ENCODE data around the gene AKR1E2. TPM values are rescaled to one million over a fixed set of nuclear protein-coding genes. Genes with fewer than 3 reads are reported as not detected.

The AKR1E2 gene
- total RNA-seq (10 to 100 TPM; 10.4 to 26.7 TPM), polyA plus RNA-seq (ENCODE audit: insufficient read length in 2 of 2) (1 to 10 TPM; 4.3 to 7.8 TPM)
- long read RNA-seq, donor 1 = 0 reads
- long read RNA-seq, donor 2 = 0 reads
- long read RNA-seq, donor 3 = 0 reads
- long read RNA-seq, donor 4 = 0 reads

- Histone ChIP-seq H3K4me1 (ENCODE audit: control insufficient read depth, insufficient read depth, low read length) (peaks cover 20% of the 10 kb centered on the region), H3K27me3 (ENCODE audit: control insufficient read depth, insufficient read depth, low read length) (peaks cover 7% of the 10 kb centered on the region), H3K36me3 (ENCODE audit: control insufficient read depth, insufficient read depth, low read length) (no peaks in the 10 kb centered on the region), H3K4me3 (ENCODE audit: low read depth, low read length) (peak within 1 kb of the TSS; percentile 22), H3K27ac (ENCODE audit: low read depth, low read length) (no peak within 1 kb of the TSS), H3K9me3 (ENCODE audit: control insufficient read depth, insufficient read depth, low read length) (no peaks in the 10 kb centered on the region)
- peak in 5 of 6 donors; percentile 53 to 99 (median 77) for DNase-seq (ENCODE audit: low read depth in 4 of 6, low spot score in 6 of 6)
- 12% methylated on average over 86 of the region's 87 CpGs for WGBS (ENCODE audit: insufficient coverage)
Measured at GRCh38 chr10:4825868-4826791, at the start of gene AKR1E2. Gene AKR1E2, plus strand, starts transcription at chr10:4826207. Its CDS starts 118 bp downstream, at chr10:4826325.

DNA sequence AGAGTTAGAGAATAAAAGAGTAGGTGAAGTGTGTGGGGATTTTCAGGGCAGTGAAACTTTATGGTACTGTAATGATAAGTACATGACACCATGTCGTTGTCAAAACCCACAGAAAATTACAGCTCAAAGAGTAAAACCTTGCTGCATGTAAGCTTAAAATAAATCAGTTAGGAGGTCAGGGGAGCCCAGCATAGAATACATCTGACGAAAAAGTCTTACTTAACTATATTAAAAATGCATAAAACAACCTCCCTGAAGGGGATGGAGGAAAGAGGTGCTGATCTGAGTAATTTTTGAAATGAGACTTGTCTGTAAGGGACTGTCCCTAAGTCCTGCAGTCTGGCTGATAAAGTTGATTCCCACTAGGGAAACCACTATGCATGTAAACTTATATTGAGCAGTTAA lies 49.8 kb upstream of the AKR1E2 start:
- no peaks in the 10 kb centered on the region for H3K27me3 ChIP-seq (ENCODE audit: control insufficient read depth, insufficient read depth, low read length)
- no peak for DNase-seq (ENCODE audit: low read depth in 4 of 6, low spot score in 6 of 6)
- no peak overlapping the region for H3K4me3 ChIP-seq (ENCODE audit: low read depth, low read length)
- H3K27ac ChIP-seq (ENCODE audit: low read depth, low read length) = no peak overlapping the region
- no CpG with 5 or more reads among the region's 2 CpGs for WGBS (ENCODE audit: insufficient coverage)
- no peaks in the 10 kb centered on the region for H3K9me3 ChIP-seq (ENCODE audit: control insufficient read depth, insufficient read depth, low read length)
- no peaks in the 10 kb centered on the region for H3K4me1 ChIP-seq (ENCODE audit: control insufficient read depth, insufficient read depth, low read length)
- H3K36me3 ChIP-seq (ENCODE audit: control insufficient read depth, insufficient read depth, low read length) = no peaks in the 10 kb centered on the region

DNA sequence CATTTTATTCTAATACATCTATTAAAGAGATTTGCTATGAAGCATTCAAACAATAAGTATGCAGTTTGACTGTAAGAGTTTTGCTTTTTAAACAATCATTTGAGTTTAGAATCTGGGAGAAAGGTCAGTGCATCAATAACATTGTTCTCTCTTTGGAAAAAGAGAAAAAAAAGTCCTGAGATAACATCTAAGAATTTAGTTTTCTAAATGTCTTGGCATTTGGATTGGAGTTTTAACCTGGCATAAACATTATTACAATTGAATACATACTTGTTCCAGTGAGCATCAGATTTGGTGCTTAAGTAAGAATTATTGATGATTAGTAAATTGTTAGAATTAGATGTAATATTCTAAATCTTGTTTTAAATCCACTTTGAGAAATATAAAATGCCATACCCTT lies 47.2 kb upstream of the AKR1E2 start:
- Histone ChIP-seq H3K36me3 (ENCODE audit: control insufficient read depth, insufficient read depth, low read length) (no peaks in the 10 kb centered on the region), H3K4me1 (ENCODE audit: control insufficient read depth, insufficient read depth, low read length) (no peaks in the 10 kb centered on the region), H3K4me3 (ENCODE audit: low read depth, low read length) (no peak overlapping the region), H3K27me3 (ENCODE audit: control insufficient read depth, insufficient read depth, low read length) (peaks cover 2% of the 10 kb centered on the region), H3K27ac (ENCODE audit: low read depth, low read length) (no peak overlapping the region), H3K9me3 (ENCODE audit: control insufficient read depth, insufficient read depth, low read length) (no peaks in the 10 kb centered on the region)
- DNase-seq (ENCODE audit: low read depth in 4 of 6, low spot score in 6 of 6) = no peak

- H3K27ac ChIP-seq (ENCODE audit: low read depth, low read length) = no peak overlapping the region
- no peak overlapping the region for H3K4me3 ChIP-seq (ENCODE audit: low read depth, low read length)
- peaks cover 2% of the 10 kb centered on the region for H3K27me3 ChIP-seq (ENCODE audit: control insufficient read depth, insufficient read depth, low read length)
- H3K36me3 ChIP-seq (ENCODE audit: control insufficient read depth, insufficient read depth, low read length) = no peaks in the 10 kb centered on the region
- WGBS (ENCODE audit: insufficient coverage) = no CpG with 5 or more reads among the region's 2 CpGs
- H3K9me3 ChIP-seq (ENCODE audit: control insufficient read depth, insufficient read depth, low read length) = no peaks in the 10 kb centered on the region
- no peaks in the 10 kb centered on the region for H3K4me1 ChIP-seq (ENCODE audit: control insufficient read depth, insufficient read depth, low read length)
- DNase-seq (ENCODE audit: low read depth in 4 of 6, low spot score in 6 of 6) = peak in 1 of 6 donors; percentile 25
Measured at GRCh38 chr10:4780091-4780490, 45.9 kb upstream of the AKR1E2 start.

DNA sequence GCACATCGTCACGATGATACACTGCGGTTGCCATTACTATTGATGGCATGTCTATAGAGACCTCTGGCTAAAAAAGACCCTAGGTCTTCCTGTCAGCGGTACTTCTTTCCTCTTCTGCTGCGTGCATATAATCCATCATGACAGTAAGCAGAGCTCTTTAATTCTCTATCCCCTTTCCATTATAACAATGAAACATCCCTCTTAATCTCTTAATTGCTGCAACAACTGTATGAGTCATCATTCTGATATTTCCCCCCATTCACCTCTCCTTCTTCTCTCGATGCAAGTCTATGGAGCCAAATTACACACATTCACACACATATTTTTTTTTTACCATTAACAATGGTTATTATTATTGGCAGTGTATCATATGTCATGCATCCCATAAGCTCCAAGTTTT lies 45.2 kb upstream of the AKR1E2 start:
- DNase-seq (ENCODE audit: low read depth in 4 of 6, low spot score in 6 of 6) = no peak

DNA sequence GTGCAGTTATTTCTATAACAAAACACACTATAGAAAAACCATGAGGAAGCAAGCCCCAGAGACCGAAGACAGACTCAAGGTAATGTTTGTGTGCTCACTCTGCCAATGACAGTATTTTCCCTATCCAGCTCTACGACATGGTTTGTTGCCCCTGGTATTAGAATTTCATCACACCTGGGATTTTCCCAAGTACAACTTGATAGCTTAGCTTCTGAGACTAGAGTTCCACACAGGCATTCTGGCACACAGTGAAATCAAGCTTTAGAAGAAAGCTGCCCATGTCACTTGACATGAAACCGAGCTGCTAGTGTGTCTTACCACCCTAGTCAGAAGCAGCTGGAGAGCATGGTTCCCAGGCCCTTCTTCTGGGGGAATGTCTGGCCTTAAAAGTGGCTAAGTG lies 44.1 kb upstream of the AKR1E2 start:
- 63% methylated on average over 3 of the region's 3 CpGs for WGBS (ENCODE audit: insufficient coverage)
- Histone ChIP-seq H3K9me3 (ENCODE audit: control insufficient read depth, insufficient read depth, low read length) (no peaks in the 10 kb centered on the region), H3K36me3 (ENCODE audit: control insufficient read depth, insufficient read depth, low read length) (no peaks in the 10 kb centered on the region), H3K27me3 (ENCODE audit: control insufficient read depth, insufficient read depth, low read length) (peaks cover 2% of the 10 kb centered on the region), H3K4me1 (ENCODE audit: control insufficient read depth, insufficient read depth, low read length) (no peaks in the 10 kb centered on the region), H3K27ac (ENCODE audit: low read depth, low read length) (no peak overlapping the region), H3K4me3 (ENCODE audit: low read depth, low read length) (no peak overlapping the region)
- DNase-seq (ENCODE audit: low read depth in 4 of 6, low spot score in 6 of 6) = peak in 1 of 6 donors; percentile 50

More for the DNA sequence above, 45.2 kb upstream of the AKR1E2 start:
- 83% methylated on average over 5 of the region's 6 CpGs for WGBS (ENCODE audit: insufficient coverage)
- Histone ChIP-seq H3K4me3 (ENCODE audit: low read depth, low read length) (no peak overlapping the region), H3K27ac (ENCODE audit: low read depth, low read length) (no peak overlapping the region), H3K4me1 (ENCODE audit: control insufficient read depth, insufficient read depth, low read length) (no peaks in the 10 kb centered on the region), H3K36me3 (ENCODE audit: control insufficient read depth, insufficient read depth, low read length) (no peaks in the 10 kb centered on the region), H3K9me3 (ENCODE audit: control insufficient read depth, insufficient read depth, low read length) (no peaks in the 10 kb centered on the region), H3K27me3 (ENCODE audit: control insufficient read depth, insufficient read depth, low read length) (peaks cover 2% of the 10 kb centered on the region)

DNA sequence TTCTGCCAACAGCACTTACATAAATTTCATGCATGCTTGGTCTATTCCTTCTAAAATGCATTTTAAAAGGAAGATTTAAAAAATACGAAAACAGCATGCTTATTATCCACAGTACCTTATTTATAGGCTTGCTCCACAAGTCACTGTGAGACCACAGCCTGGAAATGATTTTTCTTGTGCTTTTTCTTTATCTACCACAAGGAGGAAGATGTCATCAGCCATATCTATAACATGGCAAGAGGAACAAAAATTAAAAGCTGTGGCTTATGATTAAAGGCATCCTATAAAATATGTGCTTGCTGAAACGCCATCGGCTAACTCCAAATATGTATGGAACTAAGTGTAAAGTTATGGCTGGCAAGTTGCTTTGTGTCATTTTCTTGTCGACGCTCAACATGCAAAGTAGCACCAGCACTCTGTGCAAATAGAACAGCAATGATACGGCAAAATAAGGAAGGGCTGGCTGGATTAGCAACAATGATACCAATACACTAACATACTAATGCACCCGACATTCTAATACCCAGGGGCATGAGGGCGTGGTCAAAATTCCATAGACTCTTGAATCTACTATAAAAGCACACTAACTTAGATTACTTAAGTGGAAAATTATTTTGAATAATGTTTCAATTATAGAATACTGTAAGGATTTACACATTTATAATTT lies 41.2 kb upstream of the AKR1E2 start:
- H3K27ac ChIP-seq (ENCODE audit: low read depth, low read length) = no peak overlapping the region
- H3K27me3 ChIP-seq (ENCODE audit: control insufficient read depth, insufficient read depth, low read length) = peaks cover 2% of the 10 kb centered on the region
- no peak overlapping the region for H3K4me3 ChIP-seq (ENCODE audit: low read depth, low read length)
- 92% methylated on average over 5 of the region's 8 CpGs for WGBS (ENCODE audit: insufficient coverage)
- H3K9me3 ChIP-seq (ENCODE audit: control insufficient read depth, insufficient read depth, low read length) = no peaks in the 10 kb centered on the region
- peak in 2 of 6 donors; percentile 27 to 37 for DNase-seq (ENCODE audit: low read depth in 4 of 6, low spot score in 6 of 6)
- H3K36me3 ChIP-seq (ENCODE audit: control insufficient read depth, insufficient read depth, low read length) = no peaks in the 10 kb centered on the region
- H3K4me1 ChIP-seq (ENCODE audit: control insufficient read depth, insufficient read depth, low read length) = no peaks in the 10 kb centered on the region

DNA sequence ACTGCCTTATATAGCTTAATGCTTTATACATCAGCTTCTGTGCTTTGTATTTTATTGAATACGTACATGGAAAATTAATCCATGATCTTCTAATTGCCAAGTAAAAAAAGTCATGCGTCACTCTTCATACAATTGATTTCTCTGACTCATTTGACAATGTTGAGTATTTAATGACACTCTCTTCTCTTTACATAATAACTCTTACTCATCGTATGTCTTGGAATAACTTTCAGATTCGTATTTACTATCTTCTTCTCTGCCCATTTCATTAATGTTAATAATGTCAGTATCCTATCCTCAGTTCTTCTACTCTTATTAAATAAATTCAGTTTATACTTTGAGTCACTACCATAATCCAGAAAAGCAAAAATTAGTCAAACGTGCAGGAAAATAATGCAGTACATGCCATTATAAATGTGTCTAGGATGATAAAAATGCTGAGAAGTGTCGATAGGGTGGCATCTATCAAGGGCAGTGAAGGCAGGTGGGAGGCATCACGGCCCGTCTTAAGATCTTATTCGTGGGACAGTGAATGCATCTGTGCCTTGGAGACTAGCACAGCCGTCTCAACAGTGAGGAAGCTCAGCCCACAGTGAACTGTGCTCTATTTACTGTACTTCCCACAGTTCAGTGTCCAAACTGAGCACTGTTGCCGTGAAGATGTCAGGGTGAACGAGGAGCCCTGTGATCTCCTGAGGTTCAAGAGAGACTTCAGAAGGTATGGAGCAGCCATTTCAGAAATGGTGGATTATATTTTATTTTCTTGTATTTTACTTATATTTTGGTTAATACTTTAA lies 39.8 kb upstream of the AKR1E2 start:
- Histone ChIP-seq H3K27ac (ENCODE audit: low read depth, low read length) (no peak overlapping the region), H3K27me3 (ENCODE audit: control insufficient read depth, insufficient read depth, low read length) (peaks cover 2% of the 10 kb centered on the region), H3K36me3 (ENCODE audit: control insufficient read depth, insufficient read depth, low read length) (no peaks in the 10 kb centered on the region), H3K9me3 (ENCODE audit: control insufficient read depth, insufficient read depth, low read length) (no peaks in the 10 kb centered on the region), H3K4me3 (ENCODE audit: low read depth, low read length) (no peak overlapping the region), H3K4me1 (ENCODE audit: control insufficient read depth, insufficient read depth, low read length) (no peaks in the 10 kb centered on the region)
- DNase-seq (ENCODE audit: low read depth in 4 of 6, low spot score in 6 of 6) = no peak
- WGBS (ENCODE audit: insufficient coverage) = 73% methylated on average over 5 of the region's 12 CpGs

- WGBS (ENCODE audit: insufficient coverage) = 81% methylated on average over 3 of the region's 3 CpGs
Measured at GRCh38 chr10:4790045-4790444, 36.0 kb upstream of the AKR1E2 start.

More at GRCh38 chr10:4790045-4790444, 36.0 kb upstream of the AKR1E2 start:
- no peak overlapping the region for H3K4me3 ChIP-seq (ENCODE audit: low read depth, low read length)
- DNase-seq (ENCODE audit: low read depth in 4 of 6, low spot score in 6 of 6) = no peak
- H3K27ac ChIP-seq (ENCODE audit: low read depth, low read length) = no peak overlapping the region
- no peaks in the 10 kb centered on the region for H3K9me3 ChIP-seq (ENCODE audit: control insufficient read depth, insufficient read depth, low read length)
- H3K36me3 ChIP-seq (ENCODE audit: control insufficient read depth, insufficient read depth, low read length) = no peaks in the 10 kb centered on the region
- no peaks in the 10 kb centered on the region for H3K4me1 ChIP-seq (ENCODE audit: control insufficient read depth, insufficient read depth, low read length)
- H3K27me3 ChIP-seq (ENCODE audit: control insufficient read depth, insufficient read depth, low read length) = no peaks in the 10 kb centered on the region

Data from spinal cord (tissue), 10 donors.